Measurements from ENCODE around the gene UFSP1. TPM values are rescaled to one million over a fixed set of nuclear protein-coding genes. Genes with fewer than 3 reads are reported as not detected.

The UFSP1 gene
- total RNA-seq (2016; rRNA removed; fragmentation: Illumina TruSeq; extraction: Trizol) (2.8 and 3.3 TPM in 2 replicates), polyA plus RNA-seq (2011; rRNA removed) (0.65 and 1.3 TPM in 2 replicates), polyA minus RNA-seq (2011; rRNA and poly(A)+ RNA removed; ENCODE audit: low replicate concordance) (5.4 and 9.8 TPM in 2 replicates), Bru-seq, nascent RNA (percentile 66 among the genes with signal in this experiment), BruChase-seq, experiment 1, labeled RNA remaining after a 6-hour chase (percentile 35 among the genes with signal in this experiment), BruChase-seq, experiment 2, labeled RNA remaining after a 2-hour chase (percentile 40 among the genes with signal in this experiment)
- 1.7 and 2.1 TPM in 2 replicates for total RNA-seq (2016; cell fraction: cytosol; rRNA removed; fragmentation: Illumina TruSeq; extraction: Trizol; ENCODE audit: low read depth)
- 2.5 and 3.0 TPM in 2 replicates for total RNA-seq (2016; cell fraction: insoluble cytoplasmic fraction; rRNA removed; fragmentation: Illumina TruSeq; extraction: Trizol)
- total RNA-seq (2016; cell fraction: membrane; rRNA removed; fragmentation: Illumina TruSeq; extraction: Trizol) = 1.7 and 2.0 TPM in 2 replicates
- 2.3 TPM in 2 replicates for total RNA-seq (2016; cell fraction: nucleus; rRNA removed; fragmentation: Illumina TruSeq; extraction: Trizol)
- polyA plus RNA-seq (2011; cell fraction: cytosol; rRNA removed) = 0.65 and 1.2 TPM in 2 replicates
- 2.0 and 2.5 TPM in 2 replicates for polyA plus RNA-seq (2011; cell fraction: nucleus; rRNA removed)
- 0.96 and 1.6 TPM in 2 replicates for polyA plus RNA-seq (2012)
- polyA plus RNA-seq (2016; cell fraction: cytosol; fragmentation: Illumina TruSeq; extraction: Trizol; ENCODE audit: low read depth) = 0.41 and 0.42 TPM in 2 replicates
- 1.9 and 2.3 TPM in 2 replicates for polyA plus RNA-seq (2016; cell fraction: insoluble cytoplasmic fraction; fragmentation: Illumina TruSeq; extraction: Trizol; ENCODE audit: low read depth)
- polyA plus RNA-seq (2016; cell fraction: membrane; fragmentation: Illumina TruSeq; extraction: Trizol; ENCODE audit: low read depth) = 0.65 and 0.74 TPM in 2 replicates
- 1.0 and 1.5 TPM in 2 replicates for polyA plus RNA-seq (2016; cell fraction: nucleus; fragmentation: Illumina TruSeq; extraction: Trizol; ENCODE audit: insufficient read depth, low read depth)
- 0.89 and 1.7 TPM in 2 replicates for polyA minus RNA-seq (2011; cell fraction: cytosol; rRNA and poly(A)+ RNA removed)
- 6.2 and 7.6 TPM in 2 replicates for polyA minus RNA-seq (2011; cell fraction: nucleus; rRNA and poly(A)+ RNA removed)
- long read RNA-seq, experiment 1, partial matches to known transcripts = 0 of 2 reads
- long read RNA-seq, experiment 1, other reads (novel, unspliced or antisense) = 0 of 2 reads
- long read RNA-seq, experiment 2, transcript UFSP1-201 (1 exons, 996 nt) = major isoform, 10 of 10 reads
- long read RNA-seq, experiment 2, partial matches to known transcripts = 0 of 10 reads
- long read RNA-seq, experiment 2, other reads (novel, unspliced or antisense) = 0 of 10 reads

- H3K27ac ChIP-seq (ENCODE audit: extremely low read length, insufficient read depth, low read length) = peak within 1 kb of the TSS; percentile 84
- POLR2A ChIA-PET = interaction anchor here (0.5 to 6.0 kb wide), 29 partner anchors 11 to 419 kb away, joined by 3 to 141 read pairs (median 5); partner anchors contain the start of genes AGFG2, FBXO24, PLOD3 and POP7
- peak within 1 kb of the TSS; percentile 65 to 79 (median 75) for H3K4me3 ChIP-seq (replicated peaks in 1 of 3; ENCODE audit: insufficient read depth in 1 of 3, low read depth in 2 of 3, low read length in 3 of 3)
- CTCF ChIA-PET (ENCODE audit: low intra/inter-chr PET ratio, low total read pairs) = no interaction called here
- H3K4me2 ChIP-seq (ENCODE audit: low read depth, low read length) = peak within 1 kb of the TSS; percentile 91
- peaks cover 4 to 13% of the 10 kb centered on the region in 2 experiments; a peak in 4 of 5 replicates for H3K27me3 ChIP-seq (ENCODE audit: control insufficient read depth in 1 of 2, insufficient read depth in 2 of 2, low read length in 2 of 2)
- H3K79me2 ChIP-seq (ENCODE audit: insufficient read depth, low read length) = peaks cover 10% of the 10 kb centered on the region
- no peak within 1 kb of the TSS for H2AFZ ChIP-seq (ENCODE audit: low read length)
- H3K9me3 ChIP-seq (ENCODE audit: low read length) = no peaks in the 10 kb centered on the region
- no CpG with 5 or more reads among the region's 73 CpGs for WGBS (ENCODE audit: low lambda C conversion rate)
- DNase-seq (ENCODE audit: low spot score) (no peak), FAIRE-seq (no peak), ATAC-seq (peak; percentile 75)
- H3K9ac ChIP-seq (ENCODE audit: insufficient read depth, low read depth, low read length) = peak within 1 kb of the TSS; percentile 93
- in situ Hi-C loops (cut with HindIII; ENCODE audit: extremely low pct_ligation_motif_present, low pct_unique_long_range_greater_than_20kb) = loop anchor here (25.0 kb wide), 1 partner anchor 398 kb away; no protein-coding TSS in a partner anchor
- no TSS peak for BruUV-seq (replicated peaks)
- intact Hi-C loops (cut with micrococcal nuclease; ENCODE audit: unreplicated experiment) = no loop called here
- peaks cover 64% of the 10 kb centered on the region for H3K4me1 ChIP-seq (ENCODE audit: insufficient read depth, low read length)
- no peaks in the 10 kb centered on the region for H4K20me1 ChIP-seq (ENCODE audit: insufficient read depth, low read length)
- H3K36me3 ChIP-seq (replicated peaks in 1 of 2; ENCODE audit: control insufficient read depth in 1 of 2, insufficient read depth in 2 of 2, low read length in 2 of 2) = peaks cover 18 to 45% of the 10 kb centered on the region in 2 experiments
- TF ChIP-seq HNF4A (CRISPR knock-in tag; IDR thresholded peaks at IDR 0.05) = no peak
- TF ChIP-seq, protein P1, sequence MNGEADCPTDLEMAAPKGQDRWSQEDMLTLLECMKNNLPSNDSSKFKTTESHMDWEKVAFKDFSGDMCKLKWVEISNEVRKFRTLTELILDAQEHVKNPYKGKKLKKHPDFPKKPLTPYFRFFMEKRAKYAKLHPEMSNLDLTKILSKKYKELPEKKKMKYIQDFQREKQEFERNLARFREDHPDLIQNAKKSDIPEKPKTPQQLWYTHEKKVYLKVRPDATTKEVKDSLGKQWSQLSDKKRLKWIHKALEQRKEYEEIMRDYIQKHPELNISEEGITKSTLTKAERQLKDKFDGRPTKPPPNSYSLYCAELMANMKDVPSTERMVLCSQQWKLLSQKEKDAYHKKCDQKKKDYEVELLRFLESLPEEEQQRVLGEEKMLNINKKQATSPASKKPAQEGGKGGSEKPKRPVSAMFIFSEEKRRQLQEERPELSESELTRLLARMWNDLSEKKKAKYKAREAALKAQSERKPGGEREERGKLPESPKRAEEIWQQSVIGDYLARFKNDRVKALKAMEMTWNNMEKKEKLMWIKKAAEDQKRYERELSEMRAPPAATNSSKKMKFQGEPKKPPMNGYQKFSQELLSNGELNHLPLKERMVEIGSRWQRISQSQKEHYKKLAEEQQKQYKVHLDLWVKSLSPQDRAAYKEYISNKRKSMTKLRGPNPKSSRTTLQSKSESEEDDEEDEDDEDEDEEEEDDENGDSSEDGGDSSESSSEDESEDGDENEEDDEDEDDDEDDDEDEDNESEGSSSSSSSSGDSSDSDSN (CRISPR knock-in tag; IDR thresholded peaks at IDR 0.05) = peak; percentile 96
- TF ChIP-seq ZSCAN20 (CRISPR knock-in tag; IDR thresholded peaks at IDR 0.05; ENCODE audit: borderline replicate concordance) = peak; percentile 89; the same call in 1 of the 2 replicates
- TF ChIP-seq SALL2 (CRISPR knock-in tag; IDR thresholded peaks at IDR 0.05) = no peak; the same call in 1 of the 2 replicates
- TF ChIP-seq, protein P2, sequence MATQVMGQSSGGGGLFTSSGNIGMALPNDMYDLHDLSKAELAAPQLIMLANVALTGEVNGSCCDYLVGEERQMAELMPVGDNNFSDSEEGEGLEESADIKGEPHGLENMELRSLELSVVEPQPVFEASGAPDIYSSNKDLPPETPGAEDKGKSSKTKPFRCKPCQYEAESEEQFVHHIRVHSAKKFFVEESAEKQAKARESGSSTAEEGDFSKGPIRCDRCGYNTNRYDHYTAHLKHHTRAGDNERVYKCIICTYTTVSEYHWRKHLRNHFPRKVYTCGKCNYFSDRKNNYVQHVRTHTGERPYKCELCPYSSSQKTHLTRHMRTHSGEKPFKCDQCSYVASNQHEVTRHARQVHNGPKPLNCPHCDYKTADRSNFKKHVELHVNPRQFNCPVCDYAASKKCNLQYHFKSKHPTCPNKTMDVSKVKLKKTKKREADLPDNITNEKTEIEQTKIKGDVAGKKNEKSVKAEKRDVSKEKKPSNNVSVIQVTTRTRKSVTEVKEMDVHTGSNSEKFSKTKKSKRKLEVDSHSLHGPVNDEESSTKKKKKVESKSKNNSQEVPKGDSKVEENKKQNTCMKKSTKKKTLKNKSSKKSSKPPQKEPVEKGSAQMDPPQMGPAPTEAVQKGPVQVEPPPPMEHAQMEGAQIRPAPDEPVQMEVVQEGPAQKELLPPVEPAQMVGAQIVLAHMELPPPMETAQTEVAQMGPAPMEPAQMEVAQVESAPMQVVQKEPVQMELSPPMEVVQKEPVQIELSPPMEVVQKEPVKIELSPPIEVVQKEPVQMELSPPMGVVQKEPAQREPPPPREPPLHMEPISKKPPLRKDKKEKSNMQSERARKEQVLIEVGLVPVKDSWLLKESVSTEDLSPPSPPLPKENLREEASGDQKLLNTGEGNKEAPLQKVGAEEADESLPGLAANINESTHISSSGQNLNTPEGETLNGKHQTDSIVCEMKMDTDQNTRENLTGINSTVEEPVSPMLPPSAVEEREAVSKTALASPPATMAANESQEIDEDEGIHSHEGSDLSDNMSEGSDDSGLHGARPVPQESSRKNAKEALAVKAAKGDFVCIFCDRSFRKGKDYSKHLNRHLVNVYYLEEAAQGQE (IDR thresholded peaks at IDR 0.05; ENCODE audit: borderline replicate concordance in 1 of 2, low read depth in 1 of 2, low read length in 2 of 2) = no peak
- TF ChIP-seq ZNF326 (CRISPR knock-in tag; IDR thresholded peaks at IDR 0.05; ENCODE audit: borderline replicate concordance) = 0 out of 2 replicates have a peak, but pooled peaks have one; percentile 68
- peak; percentile 39; the same call in 1 of the 2 replicates for TF ChIP-seq BCL6 (CRISPR knock-in tag; IDR thresholded peaks at IDR 0.05)
- TF ChIP-seq THAP11 (CRISPR knock-in tag; IDR thresholded peaks at IDR 0.05) = peak; percentile 59
- TF ChIP-seq ZFYVE20 (CRISPR knock-in tag; IDR thresholded peaks at IDR 0.05; ENCODE audit: borderline replicate concordance, low read depth) = peak; percentile 54
- TF ChIP-seq ZNF3 (CRISPR knock-in tag; IDR thresholded peaks at IDR 0.05) = no peak
- TF ChIP-seq GZF1 (CRISPR knock-in tag; IDR thresholded peaks at IDR 0.05) = no peak
Measured at GRCh38 chr7:100888988-100889750, at the start of gene UFSP1. TSS of gene UFSP1 (minus strand) at chr7:100889715. CDS start at chr7:100889271, 444 bp downstream.

Measured in HepG2 (cell line).